Activated naive CD4-positive, alpha-beta T cell treated with anti-CD3 and anti-CD28 coated beads for 36 hours (primary cell): ENCODE data around the gene KDM4C. TPM values are rescaled to one million over a fixed set of nuclear protein-coding genes. Genes with fewer than 3 reads are reported as not detected.

ENCODE experiments used
- CTCF ChIA-PET: fragments of 350-600 bp; sonication (Branson Sonifier 250); formaldehyde crosslinking; loops from one replicate; lab custom pipeline; 2021; ENCODE audit warnings: antibody characterized with exemption; lab: Charles Lee
- DNase-seq: peaks from one replicate; pipeline ENCODE4 v3.0.0-alpha.2; 2020
- H3K27ac Mint-ChIP-seq: one replicate; pipeline ENCODE4 v1.8.0; 2021; ENCODE audit warnings: mild to moderate bottlenecking, mixed read lengths
- H3K27me3 Mint-ChIP-seq: one replicate; pipeline ENCODE4 v1.8.0; 2021; ENCODE audit warnings: low read depth, mixed read lengths
- H3K36me3 Mint-ChIP-seq: one replicate; pipeline ENCODE4 v1.8.0; 2021; ENCODE audit warnings: low read depth, mixed read lengths
- H3K4me1 Mint-ChIP-seq: one replicate; pipeline ENCODE4 v1.8.0; 2021; ENCODE audit warnings: low read depth, mixed read lengths
- H3K4me3 Mint-ChIP-seq: one replicate; pipeline ENCODE4 v1.8.0; 2021; ENCODE audit warnings: mild to moderate bottlenecking, moderate library complexity, mixed read lengths
- H3K9me3 Mint-ChIP-seq: one replicate; pipeline ENCODE4 v1.8.0; 2021; ENCODE audit warnings: mixed read lengths
- intact Hi-C: fragments of 100-400 bp; cut with micrococcal nuclease; formaldehyde crosslinking; loops from one replicate; pipeline ENCODE4 v1.15.1; 2023
- total RNA-seq, 2 experiments: library from RNA; stranded (reverse); gene quantifications; one replicate each; pipeline ENCODE4 v1.2.3, GENCODE V29; 2021

KDM4C gene
- total RNA-seq, 2 experiments from 2014 or later, result 27.4 to 28.9 TPM

GRCh38 chr9:7089406-7090193 is 331.8 kb downstream of the KDM4C start:
- no peaks in the 10 kb centered on the region for H3K4me1 Mint-ChIP-seq
- no peaks in the 10 kb centered on the region for H3K27me3 Mint-ChIP-seq
- CTCF ChIA-PET, result no interaction called here
- H3K4me3 Mint-ChIP-seq, result no peak overlapping the region
- H3K36me3 Mint-ChIP-seq, result peaks cover 23% of the 10 kb centered on the region
- DNase-seq, result no peak
- intact Hi-C loops, result no loop called here
- no peaks in the 10 kb centered on the region for H3K9me3 Mint-ChIP-seq
- no peak overlapping the region for H3K27ac Mint-ChIP-seq

- Mint-ChIP-seq H3K4me3 (no peak overlapping the region), H3K4me1 (no peaks in the 10 kb centered on the region), H3K27ac (no peak overlapping the region), H3K27me3 (no peaks in the 10 kb centered on the region), H3K9me3 (peaks cover 7% of the 10 kb centered on the region), H3K36me3 (peaks cover 30% of the 10 kb centered on the region)
- intact Hi-C loops, result no loop called here
- CTCF ChIA-PET, result no interaction called here
- no peak for DNase-seq
These were observed 335.3 kb downstream of the KDM4C start for GRCh38 chr9:7093040-7093439.

DNA sequence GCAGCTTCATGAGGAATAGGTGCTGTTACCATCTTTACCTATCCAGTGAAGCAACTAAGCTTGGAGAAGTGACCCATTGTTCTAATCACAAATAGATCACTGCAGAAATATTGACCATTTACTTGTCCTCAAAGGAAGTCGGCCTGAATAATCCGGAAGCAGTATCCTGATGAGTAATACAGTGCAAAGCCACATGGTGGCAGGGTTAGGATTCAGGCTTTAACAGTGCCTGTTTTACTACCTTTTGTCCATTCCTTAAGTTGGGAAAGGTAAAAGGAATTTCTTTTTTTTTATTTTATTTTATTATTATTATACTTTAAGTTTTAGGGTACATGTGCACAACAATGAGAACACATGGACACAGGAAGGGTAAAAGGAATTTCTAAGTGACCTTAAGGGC is 336.3 kb downstream of the KDM4C start:
- Mint-ChIP-seq H3K4me1 (no peaks in the 10 kb centered on the region), H3K4me3 (no peak overlapping the region), H3K27ac (no peak overlapping the region), H3K36me3 (peaks cover 37% of the 10 kb centered on the region), H3K9me3 (peaks cover 15% of the 10 kb centered on the region), H3K27me3 (no peaks in the 10 kb centered on the region)
- no peak for DNase-seq
- intact Hi-C loops, result no loop called here
- CTCF ChIA-PET, result interaction anchor here (0.6 kb wide), 1 partner anchor 26 kb away, joined by 3 read pairs; no protein-coding TSS in a partner anchor

GRCh38 chr9:7094576-7094975 is 336.8 kb downstream of the KDM4C start:
- no peak overlapping the region for H3K4me3 Mint-ChIP-seq
- intact Hi-C loops, result no loop called here
- DNase-seq, result no peak
- no peaks in the 10 kb centered on the region for H3K27me3 Mint-ChIP-seq
- CTCF ChIA-PET, result no interaction called here
- H3K27ac Mint-ChIP-seq, result no peak overlapping the region
- H3K9me3 Mint-ChIP-seq, result peaks cover 20% of the 10 kb centered on the region
- H3K4me1 Mint-ChIP-seq, result no peaks in the 10 kb centered on the region
- peaks cover 42% of the 10 kb centered on the region for H3K36me3 Mint-ChIP-seq

- peaks cover 43% of the 10 kb centered on the region for H3K36me3 Mint-ChIP-seq
- H3K27ac Mint-ChIP-seq, result no peak overlapping the region
- H3K4me1 Mint-ChIP-seq, result no peaks in the 10 kb centered on the region
These were observed 337.3 kb downstream of the KDM4C start for GRCh38 chr9:7095058-7095457.

DNA sequence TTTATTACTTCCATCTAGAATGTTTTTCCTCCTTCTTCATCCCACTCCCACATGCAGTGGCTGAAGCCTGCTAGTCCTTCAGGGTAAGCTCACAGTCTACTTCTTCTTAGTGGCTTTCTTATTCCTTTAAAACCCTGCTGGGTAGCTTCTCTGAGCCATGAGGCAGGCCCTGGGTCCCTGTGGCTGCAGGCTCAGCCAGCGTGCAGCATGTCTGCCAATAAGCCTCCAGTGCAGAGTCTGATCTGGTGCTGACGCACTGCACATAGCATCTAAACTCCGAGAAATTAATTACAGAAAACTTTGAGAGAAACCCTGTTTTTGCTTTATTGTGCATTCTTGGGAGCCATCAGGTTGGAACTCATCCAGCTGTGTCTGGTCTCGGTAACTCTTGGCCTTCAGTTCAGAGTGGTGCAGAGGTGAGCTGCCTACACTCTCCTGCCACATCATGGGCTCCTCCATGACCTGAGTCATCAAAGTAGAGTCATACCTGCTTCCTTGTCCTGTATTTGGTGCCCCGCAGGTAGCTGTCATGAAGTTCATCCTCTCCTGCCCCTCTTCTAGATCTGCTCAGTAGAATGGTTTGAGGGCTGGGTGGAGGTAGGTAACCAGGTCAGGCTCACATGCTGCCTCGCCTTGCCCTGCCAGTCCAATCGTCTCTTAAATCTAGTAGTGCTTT is 339.4 kb downstream of the KDM4C start:
- CTCF ChIA-PET, result interaction anchor here (1.1 kb wide), 1 partner anchor 296 kb away, joined by 4 read pairs; no protein-coding TSS in a partner anchor
- Mint-ChIP-seq H3K9me3 (peaks cover 21% of the 10 kb centered on the region), H3K27me3 (no peaks in the 10 kb centered on the region), H3K4me1 (no peaks in the 10 kb centered on the region), H3K4me3 (no peak overlapping the region), H3K36me3 (peaks cover 40% of the 10 kb centered on the region), H3K27ac (no peak overlapping the region)
- intact Hi-C loops, result no loop called here
- no peak for DNase-seq

More at GRCh38 chr9:7095058-7095457, 337.3 kb downstream of the KDM4C start:
- intact Hi-C loops, result no loop called here
- H3K4me3 Mint-ChIP-seq, result no peak overlapping the region
- H3K27me3 Mint-ChIP-seq, result no peaks in the 10 kb centered on the region
- CTCF ChIA-PET, result no interaction called here
- no peak for DNase-seq
- peaks cover 21% of the 10 kb centered on the region for H3K9me3 Mint-ChIP-seq

DNA sequence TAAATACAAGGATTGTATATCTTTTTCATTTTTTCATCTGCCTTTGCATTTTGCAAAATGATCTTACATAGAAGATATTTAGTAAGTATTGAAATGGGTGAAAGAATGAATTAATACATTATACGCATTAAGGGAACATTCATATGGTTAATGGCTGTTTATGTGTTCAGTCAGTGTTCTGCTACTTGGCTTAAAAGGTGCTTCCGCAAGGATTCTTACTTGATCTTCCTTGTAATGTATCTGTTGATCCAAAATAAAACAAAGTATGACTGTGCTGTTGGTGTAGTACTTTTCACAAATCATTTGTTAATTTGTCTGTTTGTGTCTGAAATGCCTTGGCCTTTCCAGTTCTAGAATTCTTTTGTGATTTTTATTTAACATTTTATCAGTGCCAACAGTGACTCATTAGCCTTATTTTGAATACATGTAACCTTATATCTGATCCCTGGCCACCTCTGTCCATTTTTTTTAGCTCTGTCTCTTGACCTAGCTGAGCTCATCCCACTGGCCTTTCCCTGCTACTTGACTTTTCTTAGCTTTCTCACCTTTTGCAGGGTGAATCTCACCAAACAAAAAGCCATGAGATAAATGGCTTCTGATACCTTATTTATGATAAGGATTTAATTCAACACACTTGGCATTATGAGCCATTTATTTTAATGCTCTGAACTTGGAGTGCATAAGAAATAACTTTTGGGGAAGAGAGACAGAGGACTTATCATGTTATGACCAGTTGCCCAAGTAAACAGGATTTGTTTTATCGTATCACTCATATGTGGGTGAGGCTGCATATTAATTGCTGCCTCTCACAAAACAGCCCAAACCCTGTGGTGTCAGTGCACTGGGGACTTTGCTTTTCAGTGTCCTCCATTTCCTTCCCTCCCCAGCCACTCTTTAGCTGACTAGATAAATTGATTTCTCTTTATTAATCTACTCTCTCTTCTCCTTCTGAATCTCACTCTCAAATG is 340.3 kb downstream of the KDM4C start:
- Mint-ChIP-seq H3K27me3 (no peaks in the 10 kb centered on the region), H3K4me3 (no peak overlapping the region), H3K27ac (no peak overlapping the region), H3K4me1 (no peaks in the 10 kb centered on the region), H3K9me3 (peaks cover 21% of the 10 kb centered on the region), H3K36me3 (peaks cover 47% of the 10 kb centered on the region)
- CTCF ChIA-PET, result interaction anchor here (1.1 kb wide), 1 partner anchor 297 kb away, joined by 4 read pairs; no protein-coding TSS in a partner anchor
- DNase-seq, result no peak
- intact Hi-C loops, result no loop called here

DNA sequence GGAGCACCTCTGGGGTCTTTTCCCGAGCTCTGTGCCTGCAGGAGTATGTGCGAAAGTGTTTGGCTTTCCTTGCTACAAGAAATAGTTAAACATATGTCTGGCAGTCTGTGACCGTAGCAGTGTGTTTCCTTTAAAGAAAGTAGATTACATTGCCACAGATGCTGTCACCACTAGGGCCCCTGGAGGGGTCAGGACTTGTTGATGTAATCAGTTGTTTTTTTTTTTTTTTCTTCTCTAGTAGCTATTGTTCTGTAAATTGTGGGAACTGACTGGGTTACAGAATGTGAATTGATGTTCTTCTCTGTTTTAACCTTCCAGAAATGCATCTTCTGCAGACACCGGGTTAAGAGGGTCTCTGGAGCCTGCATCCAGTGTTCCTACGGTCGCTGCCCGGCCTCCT is 345.6 kb downstream of the KDM4C start:
- Mint-ChIP-seq H3K4me1 (no peaks in the 10 kb centered on the region), H3K27me3 (no peaks in the 10 kb centered on the region), H3K9me3 (peaks cover 12% of the 10 kb centered on the region), H3K4me3 (no peak overlapping the region), H3K27ac (no peak overlapping the region), H3K36me3 (peaks cover 41% of the 10 kb centered on the region)
- DNase-seq, result no peak
- CTCF ChIA-PET, result interaction anchor here (0.6 kb wide), 1 partner anchor 146 kb away, joined by 3 read pairs; no protein-coding TSS in a partner anchor
- intact Hi-C loops, result no loop called here

GRCh38 chr9:7103771-7104170 is 346.0 kb downstream of the KDM4C start:
- no peaks in the 10 kb centered on the region for H3K27me3 Mint-ChIP-seq
- no peak overlapping the region for H3K4me3 Mint-ChIP-seq
- H3K27ac Mint-ChIP-seq, result no peak overlapping the region
- peaks cover 9% of the 10 kb centered on the region for H3K9me3 Mint-ChIP-seq
- H3K36me3 Mint-ChIP-seq, result peaks cover 37% of the 10 kb centered on the region
- CTCF ChIA-PET, result interaction anchor here (0.5 to 0.6 kb wide), 2 partner anchors 51 to 147 kb away, joined by 3 read pairs; no protein-coding TSS in a partner anchor
- intact Hi-C loops, result no loop called here
- DNase-seq, result no peak
- H3K4me1 Mint-ChIP-seq, result no peaks in the 10 kb centered on the region

DNA sequence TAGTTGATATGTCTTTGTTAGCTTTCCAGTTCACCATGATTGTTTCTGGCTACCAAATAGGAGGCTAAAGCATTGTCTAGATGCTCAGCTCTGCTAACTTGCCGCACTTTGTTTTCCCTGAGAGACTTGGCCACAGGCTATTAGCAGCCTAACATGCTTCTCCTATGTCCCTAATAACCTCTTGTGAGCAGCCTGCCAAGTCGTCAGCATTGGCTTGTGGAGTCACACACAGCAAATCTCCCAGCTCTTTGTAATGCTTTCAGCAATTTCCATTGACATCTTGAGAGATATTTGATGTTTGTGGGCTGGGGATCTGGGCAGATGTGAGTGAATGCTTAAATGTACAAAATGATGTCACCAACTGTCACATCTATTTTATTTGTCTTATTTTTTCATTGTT is 346.9 kb downstream of the KDM4C start:
- H3K27ac Mint-ChIP-seq, result no peak overlapping the region
- CTCF ChIA-PET, result interaction anchor here (0.5 kb wide), 1 partner anchor 52 kb away, joined by 3 read pairs; no protein-coding TSS in a partner anchor
- H3K4me1 Mint-ChIP-seq, result no peaks in the 10 kb centered on the region
- intact Hi-C loops, result no loop called here
- peaks cover under 1% of the 10 kb centered on the region for H3K9me3 Mint-ChIP-seq
- no peak for DNase-seq
- peaks cover 33% of the 10 kb centered on the region for H3K36me3 Mint-ChIP-seq
- no peaks in the 10 kb centered on the region for H3K27me3 Mint-ChIP-seq
- no peak overlapping the region for H3K4me3 Mint-ChIP-seq

DNA sequence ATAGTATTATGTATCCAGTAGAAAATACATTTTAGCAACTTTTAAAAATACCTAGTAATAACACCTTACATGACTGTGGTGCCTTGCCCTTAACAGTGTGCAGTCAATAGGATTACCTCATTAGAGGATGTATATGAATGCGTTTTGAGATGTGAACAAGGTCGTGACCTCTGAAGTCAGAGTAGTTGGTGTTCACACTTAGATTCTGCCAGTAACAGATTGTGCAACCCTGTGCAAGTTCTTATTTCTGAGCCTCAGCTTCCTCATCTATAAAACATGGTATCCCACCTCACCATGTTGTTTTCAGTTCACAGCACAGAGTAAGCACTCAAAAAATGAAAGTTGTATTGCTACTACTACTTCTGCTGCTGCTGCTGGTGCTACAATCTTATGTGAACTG is 347.3 kb downstream of the KDM4C start:
- Mint-ChIP-seq H3K36me3 (peaks cover 37% of the 10 kb centered on the region), H3K27me3 (no peaks in the 10 kb centered on the region), H3K27ac (no peak overlapping the region), H3K4me3 (no peak overlapping the region), H3K9me3 (no peaks in the 10 kb centered on the region), H3K4me1 (no peaks in the 10 kb centered on the region)
- DNase-seq, result no peak
- intact Hi-C loops, result no loop called here
- CTCF ChIA-PET, result interaction anchor here (0.5 kb wide), 1 partner anchor 80 kb away, joined by 3 read pairs; no protein-coding TSS in a partner anchor

DNA sequence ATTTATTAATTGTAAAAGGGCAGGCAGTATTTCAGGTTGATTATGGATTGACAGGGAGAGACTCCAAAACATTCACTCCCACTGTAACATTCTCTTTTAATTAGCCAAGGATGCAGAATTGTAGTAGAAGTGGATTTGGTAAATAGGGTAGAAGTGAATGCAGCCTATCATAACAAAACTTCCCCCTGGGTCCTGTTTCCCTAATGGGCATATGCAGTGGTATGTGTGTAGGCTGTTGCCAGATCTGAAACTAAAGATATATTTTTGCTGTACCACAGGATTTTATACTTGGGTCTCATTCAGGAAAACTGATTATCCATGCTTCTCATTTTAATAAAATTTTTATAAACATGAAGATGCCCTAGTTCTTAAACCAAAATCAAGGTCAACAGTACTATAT is 351.2 kb downstream of the KDM4C start:
- no peaks in the 10 kb centered on the region for H3K4me1 Mint-ChIP-seq
- intact Hi-C loops, result no loop called here
- no peak overlapping the region for H3K4me3 Mint-ChIP-seq
- DNase-seq, result no peak
- H3K9me3 Mint-ChIP-seq, result no peaks in the 10 kb centered on the region
- no peaks in the 10 kb centered on the region for H3K27me3 Mint-ChIP-seq
- H3K36me3 Mint-ChIP-seq, result peaks cover 29% of the 10 kb centered on the region
- no peak overlapping the region for H3K27ac Mint-ChIP-seq
- CTCF ChIA-PET, result no interaction called here
